ENCODE measurements around the gene CBX8.

CBX8 gene

GRCh38 chr17:79748295-79749099 lies 48.4 kb downstream of the CBX8 start:
- FAIRE-seq, result no peak

GRCh38 chr17:79747508-79748294 lies 49.2 kb downstream of the CBX8 start:
- no peak for FAIRE-seq

GRCh38 chr17:79746889-79747507 lies 49.9 kb downstream of the CBX8 start:
- no peak for FAIRE-seq

- FAIRE-seq, result no peak
Measured at GRCh38 chr17:79745641-79746105, 51.2 kb downstream of the CBX8 start.

GRCh38 chr17:79743614-79744013 lies 53.3 kb downstream of the CBX8 start:
- no peak for FAIRE-seq

- FAIRE-seq, result no peak
Measured at GRCh38 chr17:79742951-79743476, 53.9 kb downstream of the CBX8 start.

- FAIRE-seq, result no peak
Measured at GRCh38 chr17:79742589-79742918, 54.3 kb downstream of the CBX8 start.
